C4-2B (cell line): ENCODE measurements around the gene TRDMT1.

ENCODE experiments used
- H3K27ac ChIP-seq: fragments of 450-650 bp; 2 replicates; pipeline ENCODE4 v1.5.1; 2017
- ZFX ChIP-seq: fragments of 450-650 bp; IDR thresholded peaks from 2 replicates; pipeline ENCODE4 v1.6.1; 2017
- TF ChIP-seq, protein P1 (sequence below): fragments of 450-650 bp; conservative IDR thresholded peaks from 2 replicates; pipeline ENCODE4 v1.5.1; 2017; ENCODE audit warnings: mild to moderate bottlenecking

Gene TRDMT1

DNA sequence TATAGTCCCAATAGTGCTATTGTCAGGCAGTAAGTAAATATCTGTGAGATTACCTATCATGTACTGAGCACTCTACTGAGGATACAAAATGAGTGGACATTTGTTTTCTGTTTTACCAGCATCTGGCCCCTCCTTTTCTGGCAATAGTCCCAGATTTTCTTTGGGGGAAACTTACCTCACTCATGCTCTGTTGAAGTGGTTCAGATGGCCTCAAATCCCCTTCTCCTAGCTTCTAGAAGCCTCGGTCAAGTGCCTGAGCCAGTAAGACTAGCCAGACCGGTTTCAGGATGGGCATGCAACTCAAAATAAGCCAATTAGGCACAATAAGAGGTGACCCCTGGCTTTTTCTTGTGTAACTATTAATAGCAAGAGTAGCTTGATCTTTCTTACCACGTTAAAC lies 19.7 kb downstream of the TRDMT1 start:
- TF ChIP-seq, protein P1, sequence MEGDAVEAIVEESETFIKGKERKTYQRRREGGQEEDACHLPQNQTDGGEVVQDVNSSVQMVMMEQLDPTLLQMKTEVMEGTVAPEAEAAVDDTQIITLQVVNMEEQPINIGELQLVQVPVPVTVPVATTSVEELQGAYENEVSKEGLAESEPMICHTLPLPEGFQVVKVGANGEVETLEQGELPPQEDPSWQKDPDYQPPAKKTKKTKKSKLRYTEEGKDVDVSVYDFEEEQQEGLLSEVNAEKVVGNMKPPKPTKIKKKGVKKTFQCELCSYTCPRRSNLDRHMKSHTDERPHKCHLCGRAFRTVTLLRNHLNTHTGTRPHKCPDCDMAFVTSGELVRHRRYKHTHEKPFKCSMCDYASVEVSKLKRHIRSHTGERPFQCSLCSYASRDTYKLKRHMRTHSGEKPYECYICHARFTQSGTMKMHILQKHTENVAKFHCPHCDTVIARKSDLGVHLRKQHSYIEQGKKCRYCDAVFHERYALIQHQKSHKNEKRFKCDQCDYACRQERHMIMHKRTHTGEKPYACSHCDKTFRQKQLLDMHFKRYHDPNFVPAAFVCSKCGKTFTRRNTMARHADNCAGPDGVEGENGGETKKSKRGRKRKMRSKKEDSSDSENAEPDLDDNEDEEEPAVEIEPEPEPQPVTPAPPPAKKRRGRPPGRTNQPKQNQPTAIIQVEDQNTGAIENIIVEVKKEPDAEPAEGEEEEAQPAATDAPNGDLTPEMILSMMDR, result no peak
- no peak for TF ChIP-seq ZFX
- H3K27ac ChIP-seq, result no peak overlapping the region

DNA sequence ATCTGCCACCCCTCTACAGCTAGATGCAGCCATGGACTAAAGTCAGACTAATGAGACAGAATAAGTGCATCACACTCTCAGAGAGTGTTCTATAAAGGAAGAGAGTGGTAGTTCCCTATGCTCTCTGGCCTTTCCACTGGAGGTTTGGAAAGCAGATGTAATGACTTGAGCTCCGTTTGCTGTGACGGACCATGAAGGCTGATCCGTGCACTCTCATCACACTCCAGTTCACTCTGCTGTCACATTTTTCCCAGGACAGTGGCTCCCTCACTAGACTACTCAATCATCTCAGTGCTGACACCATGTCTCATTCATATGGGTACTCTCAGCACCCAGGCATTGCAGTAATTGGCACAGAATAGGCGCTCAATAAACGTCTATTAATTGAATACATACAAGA lies 20.4 kb downstream of the TRDMT1 start:
- TF ChIP-seq ZFX, result no peak
- TF ChIP-seq, protein P1, result no peak
- no peak overlapping the region for H3K27ac ChIP-seq

DNA sequence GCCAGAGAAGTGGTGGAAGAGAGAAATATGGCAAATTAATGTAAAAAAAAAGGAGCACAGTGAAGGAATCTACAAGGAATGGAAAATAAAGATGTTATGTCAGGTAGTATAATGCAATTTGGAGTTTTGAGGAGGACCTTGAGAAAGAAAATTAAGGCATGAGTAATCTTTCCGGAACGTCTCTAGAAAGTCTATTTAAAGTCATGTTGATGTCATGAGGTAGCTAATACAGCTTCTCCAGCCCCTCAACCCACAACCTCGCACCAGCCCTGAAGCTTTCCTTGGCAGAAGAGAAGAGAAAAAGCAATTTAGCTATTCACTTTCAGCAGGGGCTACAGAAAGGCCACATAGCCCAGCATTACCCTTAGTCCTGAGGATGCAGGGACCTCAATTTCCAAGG lies 22.5 kb downstream of the TRDMT1 start:
- TF ChIP-seq, protein P1, result no peak
- TF ChIP-seq ZFX, result no peak
- H3K27ac ChIP-seq, result no peak overlapping the region

DNA sequence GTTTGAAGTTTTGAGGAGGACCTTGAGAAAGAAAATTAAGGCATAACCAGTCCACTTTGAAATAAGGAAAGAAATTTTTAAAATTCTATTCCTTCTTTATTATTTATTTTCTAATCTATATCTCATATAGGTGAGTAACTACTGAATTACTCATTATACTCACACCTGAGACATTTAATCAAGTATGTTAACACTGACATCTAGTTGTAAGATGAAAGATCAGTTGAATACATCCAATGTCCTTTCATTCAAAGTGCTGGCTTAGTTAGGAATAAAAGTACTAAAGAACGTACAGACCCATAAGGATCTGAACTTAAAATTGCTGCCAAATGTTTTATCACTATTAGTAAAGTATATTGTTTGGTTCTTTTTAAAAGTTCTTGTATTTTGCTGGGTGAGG lies 23.5 kb downstream of the TRDMT1 start:
- TF ChIP-seq, protein P1, result peak; percentile 39
- no peak for TF ChIP-seq ZFX
- no peak overlapping the region for H3K27ac ChIP-seq

DNA sequence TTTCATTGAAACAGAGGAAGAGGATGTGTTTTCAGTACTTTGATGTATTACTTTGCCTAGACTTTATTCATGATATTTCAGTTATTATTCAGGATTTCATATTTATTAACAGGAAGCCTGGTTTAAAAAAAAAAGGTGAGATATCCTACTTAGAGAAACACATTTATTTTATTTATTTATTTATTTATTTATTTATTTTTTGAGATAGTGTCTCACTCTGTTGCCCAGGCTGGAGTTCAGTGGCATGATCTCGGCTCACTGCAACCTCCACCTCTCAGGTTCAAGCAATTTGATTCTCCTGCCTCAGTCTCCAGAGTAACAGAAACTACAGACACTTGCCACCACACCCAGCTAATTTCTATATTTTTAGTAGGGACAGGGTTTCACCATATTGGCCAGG lies 24.5 kb downstream of the TRDMT1 start:
- TF ChIP-seq, protein P1, result no peak
- TF ChIP-seq ZFX, result no peak
- no peak overlapping the region for H3K27ac ChIP-seq

DNA sequence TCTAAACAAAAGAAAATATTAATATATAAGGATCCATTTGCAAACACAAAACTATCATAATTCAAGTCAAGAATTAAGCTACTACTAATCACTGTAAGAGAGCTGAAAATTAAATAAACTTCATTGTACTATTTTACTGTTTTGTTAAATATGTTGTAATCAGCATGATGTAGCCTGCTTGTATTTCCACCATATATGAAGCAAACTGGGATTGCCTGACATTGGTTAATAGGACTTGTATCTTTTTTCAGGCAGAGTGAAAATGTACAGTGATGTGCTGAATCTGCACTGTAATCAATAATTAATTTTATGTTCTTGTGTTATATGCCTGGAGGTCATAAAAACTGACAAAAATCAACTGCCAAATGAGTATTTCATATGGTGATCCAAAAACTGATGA lies 25.4 kb downstream of the TRDMT1 start:
- no peak overlapping the region for H3K27ac ChIP-seq

DNA sequence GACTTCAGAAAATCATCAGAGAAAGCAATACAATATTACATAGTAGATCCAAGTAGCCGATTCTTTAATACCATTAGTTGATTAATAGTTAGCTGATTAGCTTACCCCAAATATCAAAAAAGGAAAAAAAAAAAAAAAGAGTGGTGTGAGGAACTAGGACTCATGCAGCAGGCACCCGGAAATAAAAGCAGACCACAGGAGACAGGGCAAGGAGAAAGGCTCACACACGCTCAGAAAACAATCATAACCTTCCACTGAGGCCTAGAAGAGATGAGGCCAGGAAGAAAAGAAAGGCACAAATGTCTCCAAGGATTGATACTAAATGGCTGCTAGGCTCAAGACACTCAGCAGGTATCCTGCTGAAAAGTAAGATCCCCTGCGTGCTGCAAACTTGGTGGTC lies 25.9 kb downstream of the TRDMT1 start:
- H3K27ac ChIP-seq, result no peak overlapping the region
- no peak for TF ChIP-seq ZFX
- TF ChIP-seq, protein P1, result no peak

More for the DNA sequence above, 25.4 kb downstream of the TRDMT1 start:
- no peak for TF ChIP-seq ZFX
- TF ChIP-seq, protein P1, result no peak
